ENCODE measurements around the gene LOXL3.
"Not testable (repeated sequence)": the region's sequence is repeated elsewhere in the genome, so short reads cannot be mapped to it uniquely, and the experiment has no call there.

The LOXL3 gene

DNA sequence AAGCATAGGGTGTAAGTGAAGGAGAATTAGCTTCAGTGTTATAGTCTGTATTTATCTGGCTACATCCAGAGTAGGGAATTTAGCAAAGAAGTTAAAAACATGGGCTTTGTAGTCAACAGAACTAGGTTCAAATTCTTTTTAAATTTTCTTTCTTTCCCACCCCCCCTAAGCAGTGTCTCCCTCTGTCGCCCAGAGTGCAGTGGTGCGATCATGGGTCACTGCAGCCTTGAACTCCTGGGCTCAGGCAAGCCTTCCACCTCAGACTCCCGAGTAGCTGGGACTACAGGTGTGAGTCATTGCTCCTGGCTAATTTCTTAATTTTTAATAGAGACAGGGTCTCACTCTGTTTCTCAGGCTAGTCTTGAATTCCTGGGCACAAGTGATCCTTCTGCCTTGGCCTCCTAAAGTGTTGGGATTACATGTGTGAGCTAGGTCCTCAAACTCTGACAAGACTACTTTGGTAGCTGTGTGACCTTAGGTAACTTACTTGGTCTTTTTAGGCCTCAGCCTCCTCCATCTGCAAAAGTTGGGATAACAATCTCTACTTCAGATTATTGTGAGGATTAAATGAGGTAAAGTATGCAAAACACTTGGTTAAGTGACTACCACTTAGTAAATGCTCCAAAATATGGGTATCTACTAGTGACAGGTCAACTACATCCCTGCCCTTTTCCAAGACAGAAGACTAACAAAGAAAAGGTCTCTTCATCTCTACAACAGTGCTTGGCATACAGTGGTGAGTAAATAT, 18.6 kb upstream of the LOXL3 start:
- DNase-seq (ENCODE audit: low read depth): no peak

DNA sequence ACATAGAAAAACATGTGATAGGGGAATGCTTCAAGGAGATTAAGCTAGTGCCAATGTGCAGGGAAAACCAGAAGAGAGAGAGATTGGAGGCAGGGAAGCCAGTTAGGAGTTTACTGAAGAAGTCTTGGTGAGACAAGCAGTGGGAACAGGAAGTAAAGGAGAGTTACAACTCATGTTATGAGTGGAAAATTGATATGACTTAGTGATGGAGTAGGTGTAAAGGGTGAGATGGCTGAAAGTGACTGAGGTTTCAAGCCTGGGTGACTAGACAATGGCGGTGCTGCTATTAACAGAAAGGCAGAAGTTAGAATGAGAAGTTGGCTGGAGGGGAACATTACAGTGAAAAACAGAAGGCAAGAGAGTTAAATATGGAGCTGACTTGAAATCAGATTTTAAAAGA, 17.3 kb upstream of the LOXL3 start:
- DNase-seq (ENCODE audit: low read depth): no peak

GRCh38 chr2:74569686-74570085, 15.9 kb upstream of the LOXL3 start:
- DNase-seq (ENCODE audit: low read depth): no peak

GRCh38 chr2:74567881-74568280, 14.1 kb upstream of the LOXL3 start:
- peak; percentile 80 for DNase-seq (ENCODE audit: low read depth)

GRCh38 chr2:74566754-74567085, 13.0 kb upstream of the LOXL3 start:
- peak; percentile 97 for DNase-seq (ENCODE audit: low read depth)

GRCh38 chr2:74566076-74566753, 12.5 kb upstream of the LOXL3 start:
- DNase-seq (ENCODE audit: low read depth): no peak

- no peak for DNase-seq (ENCODE audit: low read depth)
These were observed 10.5 kb upstream of the LOXL3 start for GRCh38 chr2:74564222-74564621.

- DNase-seq (ENCODE audit: low read depth): no peak
These were observed 8.5 kb upstream of the LOXL3 start for GRCh38 chr2:74562126-74562775.

DNA sequence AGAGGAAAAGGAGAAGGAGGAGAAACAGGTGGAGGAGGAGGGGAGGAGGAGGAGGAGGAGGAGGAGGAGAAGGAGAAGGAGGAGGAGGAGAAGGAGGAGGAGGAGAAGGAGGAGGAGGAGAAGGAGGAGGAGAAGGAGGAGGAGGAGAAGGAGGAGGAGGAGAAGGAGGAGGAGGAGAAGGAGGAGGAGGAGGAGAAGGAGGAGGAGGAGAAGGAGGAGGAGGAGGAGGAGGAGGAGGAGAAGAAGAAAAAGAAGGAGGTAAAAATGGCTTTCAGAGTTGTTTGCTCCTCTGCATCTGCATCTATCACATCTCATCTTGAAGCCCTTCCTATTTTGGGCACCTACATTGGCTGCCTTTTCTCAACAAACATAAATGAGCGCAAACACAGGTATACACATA, 7.3 kb upstream of the LOXL3 start:
- not testable (repeated sequence) for DNase-seq (ENCODE audit: low read depth)

- DNase-seq (ENCODE audit: low read depth): no peak
These were observed 6.8 kb upstream of the LOXL3 start for GRCh38 chr2:74560591-74560990.

- no peak for DNase-seq (ENCODE audit: low read depth)
These were observed 6.2 kb upstream of the LOXL3 start for GRCh38 chr2:74559912-74560311.

DNA sequence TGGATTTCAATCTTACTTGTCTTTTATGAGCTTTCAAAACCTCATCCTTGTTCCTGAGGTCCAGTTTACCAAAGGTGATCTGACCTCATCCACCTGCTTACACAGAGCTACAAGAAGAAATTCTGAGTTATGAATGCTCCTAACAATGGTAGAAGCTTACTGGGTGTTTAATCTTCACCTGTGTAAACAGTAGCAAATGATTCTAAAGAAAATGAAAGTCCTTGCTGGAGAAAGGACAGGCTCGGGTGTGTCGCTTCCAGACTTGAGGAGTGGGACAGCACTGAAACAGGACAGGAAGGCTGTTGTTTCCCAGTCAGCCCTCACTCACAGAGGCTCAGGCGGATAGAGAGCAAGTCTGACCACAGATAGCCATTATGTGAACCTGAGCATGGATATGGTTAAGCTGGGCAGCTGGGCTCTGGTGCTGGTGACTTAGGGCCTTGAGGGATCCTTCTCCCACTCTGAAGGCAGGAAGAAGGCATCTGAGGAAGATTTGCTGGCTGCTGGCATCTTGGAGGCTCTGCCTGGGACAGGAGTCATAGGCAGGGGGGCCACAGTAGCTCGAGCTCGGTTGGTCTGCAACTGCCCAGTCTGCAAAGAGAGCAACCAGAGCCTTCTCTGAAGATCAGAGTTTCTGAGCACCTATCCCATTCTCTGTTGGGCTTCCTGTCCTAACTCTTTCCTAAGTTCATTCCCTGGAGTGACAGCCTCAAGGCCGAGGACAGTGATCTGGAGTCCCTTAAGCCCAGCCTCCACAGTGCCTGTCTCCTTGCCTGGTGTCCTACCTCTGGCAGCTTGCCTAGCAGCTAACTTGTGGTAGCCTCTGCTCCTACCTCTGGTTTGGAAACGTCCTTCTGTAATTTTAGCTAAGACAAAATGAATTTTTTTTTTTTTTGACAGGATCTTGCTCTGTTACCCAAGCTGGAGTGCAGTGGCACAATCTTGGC, 4.8 kb upstream of the LOXL3 start:
- DNase-seq (ENCODE audit: low read depth): no peak

- DNase-seq (ENCODE audit: low read depth): no peak
These were observed 3.2 kb upstream of the LOXL3 start for GRCh38 chr2:74556831-74557370.

- no peak for DNase-seq (ENCODE audit: low read depth)
These were observed 2.4 kb upstream of the LOXL3 start for GRCh38 chr2:74556159-74556558.

- no peak for DNase-seq (ENCODE audit: low read depth)
These were observed 1.9 kb upstream of the LOXL3 start for GRCh38 chr2:74555610-74556103.

DNA sequence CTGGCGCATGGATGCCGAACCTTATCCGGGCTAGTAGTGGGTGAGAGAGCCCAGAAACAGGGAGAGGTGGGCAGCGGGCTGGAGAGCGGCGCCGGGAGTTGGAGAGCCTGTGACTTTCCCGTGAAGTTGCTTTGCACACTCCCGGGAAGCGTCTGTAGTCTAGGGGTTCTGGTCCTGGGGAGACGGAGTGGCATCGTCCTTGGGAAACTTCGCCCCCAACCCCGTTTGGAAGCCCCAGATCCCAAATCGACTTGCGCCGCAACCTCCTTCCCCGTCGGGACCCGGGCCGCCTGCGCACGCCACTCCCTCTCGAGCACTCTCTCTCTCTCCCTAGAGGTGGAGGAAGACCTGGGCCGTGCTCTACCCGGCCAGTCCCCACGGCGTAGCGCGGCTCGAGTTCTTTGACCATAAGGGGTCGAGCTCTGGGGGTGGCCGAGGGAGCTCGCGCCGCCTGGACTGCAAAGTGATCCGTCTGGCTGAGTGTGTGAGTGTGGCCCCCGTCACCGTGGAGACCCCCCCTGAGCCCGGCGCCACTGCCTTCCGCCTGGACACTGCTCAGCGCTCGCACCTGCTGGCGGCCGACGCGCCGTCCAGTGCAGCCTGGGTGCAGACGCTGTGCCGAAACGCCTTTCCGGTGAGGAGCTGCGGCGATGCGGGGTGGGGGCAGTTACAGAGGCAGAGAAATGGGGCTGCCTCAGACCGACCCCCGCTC, 1.2 kb upstream of the LOXL3 start:
- DNase-seq (ENCODE audit: low read depth): no peak

- DNase-seq (ENCODE audit: low read depth): no peak
These were observed 579 bp downstream of the LOXL3 start for GRCh38 chr2:74552914-74553811.

DNA sequence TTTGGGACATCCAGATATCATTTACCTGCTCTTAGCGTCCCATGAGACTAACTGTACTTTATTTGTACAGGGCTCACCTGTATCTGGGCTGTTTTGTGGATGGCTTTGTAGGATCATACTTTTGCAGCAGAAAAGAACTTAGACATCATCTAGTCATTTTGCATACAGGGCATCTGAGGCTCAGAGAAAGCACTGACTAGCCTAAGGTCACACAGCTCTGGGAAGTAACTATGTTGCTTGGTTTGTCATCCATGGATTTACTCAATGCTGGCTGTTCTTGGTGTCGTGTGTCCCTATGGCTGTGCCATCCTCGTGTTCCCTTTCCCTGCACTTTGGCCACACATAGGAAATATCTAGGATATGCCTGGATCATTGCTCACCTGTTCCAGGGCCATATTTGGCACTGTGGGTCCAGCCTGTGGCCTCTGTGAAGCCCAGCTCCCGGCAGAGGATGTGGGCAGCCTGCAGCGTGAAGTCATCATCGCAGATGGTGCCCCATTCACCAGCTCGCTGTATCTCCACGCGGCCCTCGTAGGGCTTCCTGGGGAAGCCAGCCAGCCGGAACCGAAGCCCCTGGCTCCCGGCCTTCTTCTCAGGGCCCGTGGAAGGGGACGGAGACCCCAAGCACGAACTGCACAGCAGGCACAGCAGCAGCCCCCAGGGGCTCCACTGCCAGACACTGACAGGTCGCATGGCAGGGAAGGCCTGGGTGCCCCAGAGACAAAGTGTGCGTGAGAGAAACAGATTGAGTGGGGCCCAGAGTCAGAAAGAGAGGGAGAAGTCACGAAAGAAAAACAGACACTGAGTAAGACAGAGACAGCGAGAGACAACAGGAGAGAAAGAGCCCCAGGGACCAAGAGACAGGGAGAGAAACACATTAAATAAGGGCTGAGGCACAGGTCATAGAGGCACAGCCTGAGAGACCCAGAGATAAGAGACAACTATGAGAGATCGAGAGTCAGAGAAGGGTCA, 1.5 kb downstream of the LOXL3 start:
- DNase-seq (ENCODE audit: low read depth): no peak

GRCh38 chr2:74551530-74551929, 2.2 kb downstream of the LOXL3 start:
- DNase-seq (ENCODE audit: low read depth): no peak

All from GM04503 (cell line).